Measurements from ENCODE around the gene LRRFIP1.

The LRRFIP1 gene

GRCh38 chr2:237647176-237648015, 20.0 kb downstream of the LRRFIP1 start:
- no peak overlapping the region for H4K8ac ChIP-seq (ENCODE audit: low read depth, low read length)
- no peak overlapping the region for H2BK15ac ChIP-seq (ENCODE audit: low read length)
- H3K4me3 ChIP-seq (ENCODE audit: low read length in 2 of 2): no peak overlapping the region
- H4K91ac ChIP-seq (ENCODE audit: low read depth, low read length, poor library complexity): no peak overlapping the region
- H2BK12ac ChIP-seq (ENCODE audit: low read length): no peak overlapping the region
- no peaks in the 10 kb centered on the region for H3K27me3 ChIP-seq (ENCODE audit: control insufficient read depth in 3 of 3, insufficient read depth in 3 of 3, low read depth in 1 of 3, low read length in 3 of 3)
- no peaks in the 10 kb centered on the region for H3K79me1 ChIP-seq (ENCODE audit: low read depth, low read length)
- no peak overlapping the region for H3K18ac ChIP-seq (ENCODE audit: low read length)
- peak overlapping the region; percentile 12 for H3K9ac ChIP-seq (ENCODE audit: low read depth, low read length, poor library complexity)
- no peak overlapping the region for H3K4me2 ChIP-seq (ENCODE audit: insufficient read depth, low read length, poor library complexity, severe bottlenecking)
- no peak overlapping the region for H2BK120ac ChIP-seq (ENCODE audit: low read depth, low read length)
- H3K27ac ChIP-seq (replicated peaks; ENCODE audit: low read length): no peak overlapping the region
- H2AK5ac ChIP-seq (ENCODE audit: low read depth, low read length): no peak overlapping the region
- peaks cover 5 to 13% of the 10 kb centered on the region in 2 donors for H3K9me3 ChIP-seq (replicated peaks in 1 of 2; ENCODE audit: control insufficient read depth in 2 of 2, insufficient read depth in 1 of 2, low read depth in 1 of 2, low read length in 2 of 2)
- H3K4ac ChIP-seq (ENCODE audit: low read length): no peak overlapping the region
- H3K36me3 ChIP-seq (replicated peaks in 1 of 2; ENCODE audit: control insufficient read depth in 2 of 2, insufficient read depth in 2 of 2, low read length in 2 of 2): peaks cover 1 to 18% of the 10 kb centered on the region in 2 donors
- peaks cover 0 to 1% of the 10 kb centered on the region in 2 donors for H3K4me1 ChIP-seq (ENCODE audit: control insufficient read depth in 2 of 2, insufficient read depth in 1 of 2, low read depth in 1 of 2, low read length in 2 of 2)
- H2BK5ac ChIP-seq (ENCODE audit: low read length): no peak overlapping the region
- no CpG with 5 or more reads among the region's 20 CpGs for WGBS, 2 donors (ENCODE audit: extremely low coverage in 2 of 2, insufficient read length in 2 of 2, insufficient replicate concordance in 1 of 2)
- no peak overlapping the region for H3K23ac ChIP-seq (ENCODE audit: low read depth, low read length, poor library complexity)
- H3K14ac ChIP-seq (ENCODE audit: low read length): no peak overlapping the region
- no peak overlapping the region for H2AFZ ChIP-seq (ENCODE audit: low read length)
- no peak for DNase-seq (ENCODE audit: low spot score)

DNA sequence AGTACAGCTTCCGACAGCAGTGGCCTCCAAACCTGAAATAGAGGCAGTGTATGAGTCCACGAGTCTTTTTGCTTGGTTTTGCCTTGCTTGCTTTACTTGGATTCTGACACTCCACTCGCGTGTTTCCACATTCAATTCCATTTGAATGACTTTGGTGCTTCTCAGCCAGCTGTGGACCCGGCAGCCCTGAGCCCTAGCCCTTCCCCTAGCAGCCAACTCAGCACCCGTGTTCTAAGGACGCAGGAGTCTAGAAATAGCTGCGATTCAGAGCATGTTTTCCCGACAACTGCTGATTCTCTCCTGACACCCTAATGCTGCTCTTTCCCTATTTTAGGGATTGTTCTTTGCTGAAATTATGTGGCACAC, 20.6 kb downstream of the LRRFIP1 start:
- Histone ChIP-seq H2AFZ (ENCODE audit: low read length) (no peak overlapping the region), H2AK5ac (ENCODE audit: low read depth, low read length) (no peak overlapping the region), H3K27me3 (ENCODE audit: control insufficient read depth in 3 of 3, insufficient read depth in 3 of 3, low read depth in 1 of 3, low read length in 3 of 3) (no peaks in the 10 kb centered on the region), H3K36me3 (replicated peaks in 1 of 2; ENCODE audit: control insufficient read depth in 2 of 2, insufficient read depth in 2 of 2, low read length in 2 of 2) (peaks cover 1 to 21% of the 10 kb centered on the region in 2 donors), H2BK15ac (ENCODE audit: low read length) (no peak overlapping the region), H3K23ac (ENCODE audit: low read depth, low read length, poor library complexity) (no peak overlapping the region), H3K4me3 (ENCODE audit: low read length in 2 of 2) (no peak overlapping the region), H3K9me3 (replicated peaks in 1 of 2; ENCODE audit: control insufficient read depth in 2 of 2, insufficient read depth in 1 of 2, low read depth in 1 of 2, low read length in 2 of 2) (peaks cover 5 to 12% of the 10 kb centered on the region in 2 donors), H3K14ac (ENCODE audit: low read length) (no peak overlapping the region), H2BK5ac (ENCODE audit: low read length) (no peak overlapping the region), H3K4ac (ENCODE audit: low read length) (no peak overlapping the region), H2BK12ac (ENCODE audit: low read length) (no peak overlapping the region), H4K8ac (ENCODE audit: low read depth, low read length) (no peak overlapping the region), H2BK120ac (ENCODE audit: low read depth, low read length) (no peak overlapping the region), H3K79me1 (ENCODE audit: low read depth, low read length) (no peaks in the 10 kb centered on the region), H3K4me2 (ENCODE audit: insufficient read depth, low read length, poor library complexity, severe bottlenecking) (no peak overlapping the region), H3K27ac (replicated peaks; ENCODE audit: low read length) (no peak overlapping the region), H3K9ac (ENCODE audit: low read depth, low read length, poor library complexity) (no peak overlapping the region), H3K4me1 (ENCODE audit: control insufficient read depth in 2 of 2, insufficient read depth in 1 of 2, low read depth in 1 of 2, low read length in 2 of 2) (peaks cover 0 to 1% of the 10 kb centered on the region in 2 donors), H4K91ac (ENCODE audit: low read depth, low read length, poor library complexity) (no peak overlapping the region), H3K18ac (ENCODE audit: low read length) (no peak overlapping the region)
- no peak for DNase-seq (ENCODE audit: low spot score)
- no CpG with 5 or more reads among the region's 9 CpGs for WGBS, 2 donors (ENCODE audit: extremely low coverage in 2 of 2, insufficient read length in 2 of 2, insufficient replicate concordance in 1 of 2)

GRCh38 chr2:237649541-237650454, 22.4 kb downstream of the LRRFIP1 start:
- Histone ChIP-seq H4K8ac (ENCODE audit: low read depth, low read length) (no peak overlapping the region), H2BK120ac (ENCODE audit: low read depth, low read length) (no peak overlapping the region), H3K18ac (ENCODE audit: low read length) (no peak overlapping the region), H3K9me3 (replicated peaks in 1 of 2; ENCODE audit: control insufficient read depth in 2 of 2, insufficient read depth in 1 of 2, low read depth in 1 of 2, low read length in 2 of 2) (peaks cover 5 to 17% of the 10 kb centered on the region in 2 donors), H3K27ac (replicated peaks; ENCODE audit: low read length) (no peak overlapping the region), H2AFZ (ENCODE audit: low read length) (no peak overlapping the region), H3K23ac (ENCODE audit: low read depth, low read length, poor library complexity) (peak overlapping the region; percentile 11), H3K36me3 (replicated peaks in 1 of 2; ENCODE audit: control insufficient read depth in 2 of 2, insufficient read depth in 2 of 2, low read length in 2 of 2) (peaks cover 1 to 19% of the 10 kb centered on the region in 2 donors), H3K9ac (ENCODE audit: low read depth, low read length, poor library complexity) (no peak overlapping the region), H2BK5ac (ENCODE audit: low read length) (no peak overlapping the region), H3K79me1 (ENCODE audit: low read depth, low read length) (no peaks in the 10 kb centered on the region), H4K91ac (ENCODE audit: low read depth, low read length, poor library complexity) (no peak overlapping the region), H3K27me3 (ENCODE audit: control insufficient read depth in 3 of 3, insufficient read depth in 3 of 3, low read depth in 1 of 3, low read length in 3 of 3) (no peaks in the 10 kb centered on the region), H2AK5ac (ENCODE audit: low read depth, low read length) (no peak overlapping the region), H2BK15ac (ENCODE audit: low read length) (no peak overlapping the region), H3K4ac (ENCODE audit: low read length) (no peak overlapping the region), H2BK12ac (ENCODE audit: low read length) (no peak overlapping the region), H3K14ac (ENCODE audit: low read length) (no peak overlapping the region), H3K4me2 (ENCODE audit: insufficient read depth, low read length, poor library complexity, severe bottlenecking) (no peak overlapping the region), H3K4me3 (ENCODE audit: low read length in 2 of 2) (no peak overlapping the region), H3K4me1 (ENCODE audit: control insufficient read depth in 2 of 2, insufficient read depth in 1 of 2, low read depth in 1 of 2, low read length in 2 of 2) (no peaks in the 10 kb centered on the region)
- no peak for DNase-seq (ENCODE audit: low spot score)
- no CpG with 5 or more reads among the region's 17 CpGs for WGBS, 2 donors (ENCODE audit: extremely low coverage in 2 of 2, insufficient read length in 2 of 2, insufficient replicate concordance in 1 of 2)

- no peak overlapping the region for H2BK120ac ChIP-seq (ENCODE audit: low read depth, low read length)
- peaks cover 1 to 12% of the 10 kb centered on the region in 2 donors for H3K36me3 ChIP-seq (replicated peaks in 1 of 2; ENCODE audit: control insufficient read depth in 2 of 2, insufficient read depth in 2 of 2, low read length in 2 of 2)
- no peak overlapping the region for H2AK5ac ChIP-seq (ENCODE audit: low read depth, low read length)
- H2AFZ ChIP-seq (ENCODE audit: low read length): no peak overlapping the region
- no peaks in the 10 kb centered on the region for H3K27me3 ChIP-seq (ENCODE audit: control insufficient read depth in 3 of 3, insufficient read depth in 3 of 3, low read depth in 1 of 3, low read length in 3 of 3)
- H3K9ac ChIP-seq (ENCODE audit: low read depth, low read length, poor library complexity): no peak overlapping the region
- no peak overlapping the region for H4K91ac ChIP-seq (ENCODE audit: low read depth, low read length, poor library complexity)
- no CpG with 5 or more reads among the region's 7 CpGs for WGBS, 2 donors (ENCODE audit: extremely low coverage in 2 of 2, insufficient read length in 2 of 2, insufficient replicate concordance in 1 of 2)
- H2BK5ac ChIP-seq (ENCODE audit: low read length): no peak overlapping the region
- H3K4me3 ChIP-seq (ENCODE audit: low read length in 2 of 2): no peak overlapping the region
- H3K23ac ChIP-seq (ENCODE audit: low read depth, low read length, poor library complexity): no peak overlapping the region
- H3K14ac ChIP-seq (ENCODE audit: low read length): no peak overlapping the region
- peaks cover 5 to 17% of the 10 kb centered on the region in 2 donors for H3K9me3 ChIP-seq (replicated peaks in 1 of 2; ENCODE audit: control insufficient read depth in 2 of 2, insufficient read depth in 1 of 2, low read depth in 1 of 2, low read length in 2 of 2)
- no peak overlapping the region for H2BK15ac ChIP-seq (ENCODE audit: low read length)
- H3K4me1 ChIP-seq (ENCODE audit: control insufficient read depth in 2 of 2, insufficient read depth in 1 of 2, low read depth in 1 of 2, low read length in 2 of 2): no peaks in the 10 kb centered on the region
- H4K8ac ChIP-seq (ENCODE audit: low read depth, low read length): no peak overlapping the region
- no peak overlapping the region for H3K27ac ChIP-seq (replicated peaks; ENCODE audit: low read length)
- no peak for DNase-seq (ENCODE audit: low spot score)
- no peak overlapping the region for H3K4ac ChIP-seq (ENCODE audit: low read length)
- H3K79me1 ChIP-seq (ENCODE audit: low read depth, low read length): no peaks in the 10 kb centered on the region
- no peak overlapping the region for H3K18ac ChIP-seq (ENCODE audit: low read length)
- no peak overlapping the region for H3K4me2 ChIP-seq (ENCODE audit: insufficient read depth, low read length, poor library complexity, severe bottlenecking)
- H2BK12ac ChIP-seq (ENCODE audit: low read length): no peak overlapping the region
Measured at GRCh38 chr2:237650455-237650850, 23.1 kb downstream of the LRRFIP1 start.
